Measurements from ENCODE around the gene MYZAP.
"Not testable (repeated sequence)": the region's sequence is repeated elsewhere in the genome, so short reads cannot be mapped to it uniquely, and the experiment has no call there.

Gene MYZAP

DNA sequence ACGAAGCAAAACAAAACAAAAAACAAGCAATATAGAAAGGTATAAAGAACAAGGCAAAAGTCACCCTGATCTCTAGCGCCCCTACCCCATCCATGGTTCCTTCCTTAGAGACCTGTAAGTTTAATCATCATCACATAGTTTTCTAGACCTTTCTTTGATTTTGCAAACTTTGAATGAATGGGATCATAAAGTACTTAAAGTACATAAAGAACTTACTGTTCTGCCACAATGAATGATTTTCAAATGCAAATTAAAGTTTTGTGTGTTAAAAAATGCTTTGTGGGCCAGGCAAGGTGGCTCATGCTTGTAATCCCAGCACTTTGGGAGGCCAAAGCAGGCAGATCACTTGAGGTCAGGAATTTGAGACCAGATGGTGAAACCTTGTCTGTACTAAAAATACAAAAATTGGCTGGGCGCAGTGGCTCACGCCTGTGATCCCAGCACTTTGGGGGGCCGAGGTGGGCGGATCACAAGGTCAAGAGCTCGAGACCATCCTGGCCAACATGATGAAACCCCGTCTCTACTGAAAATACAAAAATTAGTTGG is 24.3 kb downstream of the MYZAP start:
- intact Hi-C loops (cut with DNase I); DNase-seq: not testable (repeated sequence)

DNA sequence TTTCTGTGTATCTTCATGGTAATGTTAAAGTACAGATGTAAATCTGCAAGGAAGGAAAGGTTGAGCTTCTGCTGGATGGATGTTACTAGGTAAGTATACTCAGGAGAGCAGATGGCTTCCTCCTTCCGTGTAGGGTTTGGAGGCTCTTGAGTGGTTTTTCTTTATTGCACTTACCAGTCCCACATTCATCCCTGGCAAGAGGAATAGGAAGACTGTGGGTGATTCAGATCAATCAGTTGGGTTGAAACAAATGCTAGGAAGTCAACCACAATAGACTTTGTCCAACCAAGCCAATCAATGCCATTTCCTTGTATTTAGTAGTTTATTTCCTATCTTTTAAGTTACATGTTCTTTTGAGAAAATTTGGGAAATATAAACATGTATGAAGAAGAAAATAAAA is 26.6 kb downstream of the MYZAP start:
- intact Hi-C loops (cut with DNase I), result no loop called here

DNA sequence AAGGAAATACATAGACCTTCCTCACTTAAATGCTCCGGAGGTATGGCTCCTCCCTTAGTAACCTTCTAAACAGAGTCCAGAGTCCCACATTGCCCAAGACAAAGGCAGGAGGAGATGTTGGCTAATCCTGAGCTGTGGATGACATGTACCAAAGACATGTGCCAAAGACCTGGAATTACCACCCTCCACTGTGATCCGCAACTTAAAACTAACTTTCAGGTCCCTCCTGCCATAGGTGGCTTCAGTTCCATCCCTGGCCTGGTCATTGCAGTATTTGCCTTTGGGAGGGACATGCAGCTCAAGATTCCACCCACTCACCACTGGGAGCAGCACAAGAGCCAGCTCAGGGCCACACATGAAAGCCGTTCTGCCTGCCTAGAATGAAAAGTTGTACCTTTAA is 28.0 kb downstream of the MYZAP start:
- intact Hi-C loops (cut with DNase I), result no loop called here
- DNase-seq, result no peak

More for the DNA sequence above, 26.6 kb downstream of the MYZAP start:
- no peak for DNase-seq

DNA sequence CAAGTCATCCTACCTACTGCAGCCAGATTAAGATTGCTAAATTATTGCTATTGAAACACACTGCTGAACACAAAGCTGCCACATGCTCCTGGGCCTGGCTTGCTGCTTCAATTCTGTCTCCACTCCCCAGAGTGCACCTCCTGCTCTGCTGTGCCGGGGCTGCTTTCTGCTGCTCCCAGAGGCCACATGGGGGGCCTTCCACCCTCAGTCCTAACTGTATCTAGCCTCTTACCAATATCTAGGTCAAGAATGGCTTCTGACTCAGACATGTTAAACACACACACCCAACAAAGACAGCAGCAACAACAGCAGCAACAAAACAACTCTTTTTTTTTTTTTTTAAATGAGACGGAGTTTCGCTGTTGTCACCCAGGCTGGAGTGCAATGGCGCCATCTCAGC is 33.0 kb downstream of the MYZAP start:
- no peak for DNase-seq
- intact Hi-C loops (cut with DNase I), result no loop called here

DNA sequence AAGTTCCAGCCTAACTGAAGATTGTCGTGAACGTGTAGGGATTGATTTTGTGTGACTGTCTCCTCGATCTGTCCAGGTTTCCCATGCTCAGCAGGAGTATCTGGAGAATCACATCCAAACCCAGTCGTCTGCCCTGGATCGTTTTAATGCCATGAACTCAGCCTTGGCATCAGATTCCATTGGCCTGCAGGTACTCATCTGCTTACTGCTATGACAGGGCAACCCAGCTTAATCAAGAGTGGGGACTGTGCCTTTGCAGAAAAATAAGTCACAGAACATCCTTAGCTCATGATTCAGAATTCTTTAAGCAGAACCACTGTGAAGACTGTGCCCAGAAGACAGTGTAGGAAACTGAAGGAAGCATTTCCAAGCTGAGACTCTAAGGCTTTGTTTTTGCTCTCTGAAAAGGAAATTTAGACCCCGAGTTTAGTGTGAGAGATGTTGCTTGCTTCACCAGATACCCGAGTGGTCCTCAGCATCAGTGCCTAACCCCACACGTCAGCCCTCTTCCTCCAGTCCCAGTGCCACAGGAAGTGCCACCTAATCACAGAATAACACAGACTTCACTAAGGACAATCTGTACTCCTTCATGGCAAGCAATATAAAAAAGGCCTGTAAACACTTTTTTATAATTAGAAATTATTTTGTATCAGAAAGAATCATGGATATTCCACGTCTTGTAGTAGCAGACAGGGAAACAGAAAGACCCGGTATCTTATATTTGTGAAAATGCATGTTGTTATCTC is 34.2 kb downstream of the MYZAP start:
- intact Hi-C loops (cut with DNase I), result no loop called here

DNA sequence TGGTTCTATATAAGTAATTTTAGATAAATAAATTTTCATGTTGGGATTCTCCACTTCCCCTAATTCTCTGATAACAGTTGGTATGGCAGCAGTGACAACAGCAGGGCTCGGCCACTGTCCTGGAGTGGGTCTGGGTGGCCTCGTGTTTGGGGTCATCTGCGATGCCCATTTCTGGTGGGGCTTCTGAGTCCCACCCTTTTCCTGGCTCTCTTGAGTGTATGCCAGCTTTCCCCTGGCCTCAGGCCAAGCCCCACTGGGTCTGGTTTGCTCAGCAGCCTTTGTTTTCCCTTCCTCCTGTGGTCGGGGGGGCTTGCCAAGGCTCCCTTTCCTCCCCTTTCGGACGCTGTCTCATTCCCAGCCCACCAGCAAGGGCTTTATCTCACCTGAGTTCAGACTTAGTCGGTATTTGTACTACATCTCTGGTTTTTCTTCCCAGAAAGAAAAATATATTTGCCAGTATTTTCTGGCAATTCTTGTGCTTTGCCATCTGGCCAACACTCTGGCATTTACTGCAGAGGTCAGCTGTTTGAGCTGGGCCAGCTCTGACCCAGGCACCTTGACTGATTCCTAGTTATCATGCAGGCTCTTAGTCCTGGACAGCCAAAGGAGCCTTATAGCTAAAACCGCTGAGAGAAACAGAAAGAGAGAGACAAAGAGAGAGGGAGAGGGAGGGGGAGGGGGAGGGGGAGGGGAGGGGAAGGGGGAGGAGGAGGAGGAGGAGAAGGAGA is 35.2 kb downstream of the MYZAP start:
- no peak for DNase-seq
- intact Hi-C loops (cut with DNase I), result no loop called here

More for the DNA sequence above, 34.2 kb downstream of the MYZAP start:
- no peak for DNase-seq

DNA sequence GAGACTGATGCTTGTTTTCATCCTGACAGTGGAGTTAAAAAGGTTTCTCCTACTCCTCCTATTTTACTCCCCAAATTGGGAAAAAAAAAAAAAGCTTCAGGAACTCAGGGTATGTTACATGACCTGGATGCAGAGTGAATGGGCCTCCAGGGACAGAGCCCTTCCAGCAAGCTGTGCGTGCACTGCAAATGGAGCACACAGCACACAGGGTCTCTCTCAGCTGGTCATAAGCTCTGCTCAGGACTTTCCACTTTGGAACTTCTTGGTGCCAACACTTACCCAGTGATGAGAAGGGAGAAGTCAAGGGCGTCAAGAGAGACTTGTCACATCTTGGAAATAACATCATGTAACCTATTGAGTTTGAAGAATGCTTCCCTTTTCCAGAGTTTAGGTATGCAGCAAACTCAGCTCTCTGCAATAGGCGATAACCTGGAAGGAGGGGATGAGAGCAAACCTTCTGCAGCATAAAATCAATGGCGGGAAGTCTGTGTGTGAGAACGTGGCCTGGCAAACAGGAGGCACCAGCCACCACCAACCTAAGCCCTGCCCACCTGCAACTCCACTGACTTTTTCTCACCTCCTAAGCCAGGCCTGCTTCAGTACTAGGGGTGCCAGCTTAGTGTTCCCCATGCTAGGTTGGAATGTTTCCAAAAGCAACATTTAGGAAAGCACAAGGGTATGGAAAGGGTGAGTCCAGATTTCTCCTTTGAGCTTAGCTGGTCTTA is 39.8 kb downstream of the MYZAP start:
- intact Hi-C loops (cut with DNase I), result no loop called here
- DNase-seq, result no peak

DNA sequence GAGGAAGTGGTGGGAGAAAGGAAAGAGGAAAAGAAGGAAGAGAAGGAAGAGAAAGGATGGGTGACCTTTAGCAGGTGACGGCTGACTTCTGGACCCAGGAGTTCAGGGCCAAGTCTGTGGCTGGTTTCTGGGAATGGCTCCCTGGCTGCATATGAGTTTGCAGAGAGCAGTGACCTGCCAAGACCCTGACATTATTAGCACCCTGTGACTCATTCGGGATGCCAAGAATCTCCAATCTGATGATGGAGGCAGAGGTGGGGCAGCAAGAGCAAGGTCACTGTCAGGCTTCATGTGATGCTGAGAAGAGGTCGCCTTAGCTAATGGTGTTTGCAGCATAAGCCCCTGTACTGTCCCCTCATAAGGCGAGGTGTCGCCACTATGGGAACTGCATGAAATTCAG is 42.6 kb downstream of the MYZAP start:
- intact Hi-C loops (cut with DNase I), result no loop called here
- no peak for DNase-seq

DNA sequence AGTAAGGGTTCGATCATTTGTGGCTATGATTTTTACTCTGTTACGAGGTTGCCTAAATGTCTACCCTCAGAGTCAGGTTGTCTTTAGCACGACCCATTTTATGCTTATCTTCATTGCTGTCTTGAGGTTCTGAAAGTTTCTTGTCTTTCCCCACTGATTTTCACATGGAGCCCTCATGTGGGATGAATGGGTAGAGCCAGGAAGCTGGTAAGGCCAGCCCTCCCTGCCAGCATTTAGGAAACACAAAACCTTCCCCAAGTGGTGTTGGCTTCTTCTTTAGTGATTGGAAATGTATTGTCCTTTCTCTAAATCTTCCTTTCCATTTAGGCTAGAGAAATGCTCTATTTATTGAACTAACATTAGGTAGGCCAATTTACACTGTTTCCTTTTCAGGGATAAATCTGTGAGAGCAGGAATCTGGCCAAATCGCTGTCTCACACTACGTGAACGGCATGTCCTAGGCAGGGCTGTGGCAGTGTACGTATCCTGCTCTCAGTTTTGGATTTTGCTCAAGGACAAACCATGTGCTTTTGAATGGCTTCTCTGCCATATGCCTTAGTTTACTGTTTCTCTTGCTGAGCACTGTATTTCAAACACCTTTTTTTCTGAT is 43.7 kb downstream of the MYZAP start:
- DNase-seq, result no peak
- intact Hi-C loops (cut with DNase I), result loop anchor here (5.0 kb wide), 1 partner anchor 73 kb away; no protein-coding TSS in a partner anchor

DNA sequence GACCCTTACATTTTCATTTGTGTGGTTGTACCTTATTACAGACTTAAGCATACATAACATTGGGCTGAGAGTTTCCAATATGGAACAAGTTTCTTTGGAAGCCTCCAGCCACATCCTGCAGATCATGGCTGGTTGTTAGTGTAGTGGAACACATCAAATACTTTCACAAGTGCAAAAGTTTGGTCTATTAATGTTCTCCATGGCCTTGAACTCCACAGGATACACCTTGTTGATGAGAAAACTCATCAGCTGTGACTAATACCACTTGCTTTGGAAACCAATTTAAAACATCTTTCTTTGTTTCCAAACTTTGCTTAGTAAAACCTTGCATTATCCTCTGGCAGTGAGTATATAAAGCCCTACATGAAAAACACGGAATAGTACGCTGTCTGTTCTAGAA is 46.1 kb downstream of the MYZAP start:
- intact Hi-C loops (cut with DNase I), result loop anchor here (5.0 kb wide), 1 partner anchor 76 kb away; no protein-coding TSS in a partner anchor
- DNase-seq, result no peak

DNA sequence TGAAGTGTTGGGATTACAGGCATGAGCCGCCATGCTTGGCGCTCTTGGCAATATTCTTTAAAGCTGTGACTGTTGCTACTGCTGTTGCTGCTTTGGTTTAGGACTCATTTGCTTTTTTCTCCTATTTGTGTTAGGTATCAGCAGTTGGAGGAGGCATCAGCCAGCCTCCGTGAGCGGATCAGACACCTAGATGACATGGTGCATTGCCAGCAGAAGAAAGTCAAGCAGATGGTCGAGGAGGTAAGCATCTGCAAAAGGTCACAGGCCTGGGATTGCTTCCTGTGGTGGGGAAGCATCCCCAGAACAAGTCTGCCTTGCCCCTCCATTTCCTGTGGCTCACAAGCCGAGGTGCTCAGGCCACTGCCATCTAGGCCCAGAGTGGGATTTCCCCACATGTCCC is 47.6 kb downstream of the MYZAP start:
- DNase-seq, result peak in 1 of 10 donors; percentile 70
- intact Hi-C loops (cut with DNase I), result loop anchor here (5.0 kb wide), 1 partner anchor 77 kb away; no protein-coding TSS in a partner anchor

DNA sequence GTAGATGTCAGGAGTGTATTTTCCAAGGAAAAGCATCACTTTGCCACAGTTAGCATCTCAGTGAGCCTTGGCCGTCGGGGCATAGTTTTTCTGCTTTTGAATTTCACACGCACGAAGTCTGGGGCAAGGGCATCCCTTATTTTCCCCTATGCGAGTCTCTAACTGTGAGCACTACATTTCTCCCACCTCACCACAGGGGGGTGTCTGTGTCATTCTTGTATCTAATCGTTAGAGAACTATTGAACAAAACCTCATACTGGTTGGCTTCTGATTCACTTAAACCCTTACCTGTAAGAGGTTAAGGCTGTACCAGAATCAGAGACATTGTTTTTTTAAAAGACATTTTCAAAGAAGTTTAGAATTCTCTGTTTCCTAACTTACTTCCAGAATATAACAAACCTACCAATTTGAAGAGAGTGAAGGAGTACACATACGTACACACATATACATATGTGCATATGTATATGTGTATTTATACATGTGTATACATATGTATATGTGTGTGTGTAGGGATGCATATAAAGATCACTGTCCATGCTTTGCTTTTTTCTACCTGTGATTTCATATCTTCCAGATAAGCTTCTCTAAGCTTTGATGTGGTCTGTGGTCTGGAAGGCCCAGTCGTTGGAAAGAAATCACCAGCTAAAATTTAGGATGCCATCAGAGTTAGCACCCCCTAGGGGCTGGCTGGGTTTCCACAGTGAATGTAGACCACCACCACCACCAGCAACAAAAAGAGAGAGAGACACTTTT is 49.4 kb downstream of the MYZAP start:
- intact Hi-C loops (cut with DNase I), result no loop called here
- peak in 3 of 10 donors; percentile 20 to 53 (median 27) for DNase-seq

DNA sequence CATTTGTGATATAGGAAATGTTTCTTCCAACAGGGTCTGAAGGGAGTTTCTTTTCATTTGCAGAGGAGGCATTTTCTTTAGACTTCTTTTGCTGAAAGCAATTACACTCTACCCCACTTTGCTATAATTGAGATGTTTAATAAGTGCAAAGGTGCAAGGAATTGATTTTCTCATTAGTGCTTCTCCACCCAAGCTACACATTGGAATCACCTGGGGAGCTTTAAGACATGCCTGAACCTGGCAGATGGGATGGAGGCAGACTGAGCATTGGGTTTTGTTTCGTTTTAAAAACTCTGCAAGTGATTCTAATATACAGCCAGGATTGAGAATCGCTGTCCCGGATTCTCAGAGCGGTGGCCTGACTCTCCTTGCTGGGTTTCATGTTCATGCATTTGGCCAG is 52.1 kb downstream of the MYZAP start:
- intact Hi-C loops (cut with DNase I), result no loop called here
- DNase-seq, result no peak

DNA sequence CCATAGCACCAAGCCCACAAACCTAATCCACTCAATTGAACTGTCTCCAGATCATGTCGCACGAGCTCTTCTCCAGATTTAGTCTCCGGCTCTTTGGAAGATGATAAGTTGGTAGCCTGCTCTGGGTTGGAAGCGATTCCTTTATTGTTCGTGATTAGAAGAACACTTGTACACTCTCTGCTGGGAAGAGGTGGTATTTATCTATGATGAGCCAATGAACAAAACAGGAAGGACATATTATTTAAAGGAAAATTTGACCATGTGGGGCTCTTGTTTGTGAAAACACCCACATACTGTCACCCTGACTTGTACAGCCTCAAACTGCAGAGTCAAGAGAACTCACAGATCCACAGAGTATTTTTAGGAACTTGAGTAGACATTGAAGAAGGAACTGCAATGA is 54.4 kb downstream of the MYZAP start:
- intact Hi-C loops (cut with DNase I), result no loop called here
- no peak for DNase-seq

DNA sequence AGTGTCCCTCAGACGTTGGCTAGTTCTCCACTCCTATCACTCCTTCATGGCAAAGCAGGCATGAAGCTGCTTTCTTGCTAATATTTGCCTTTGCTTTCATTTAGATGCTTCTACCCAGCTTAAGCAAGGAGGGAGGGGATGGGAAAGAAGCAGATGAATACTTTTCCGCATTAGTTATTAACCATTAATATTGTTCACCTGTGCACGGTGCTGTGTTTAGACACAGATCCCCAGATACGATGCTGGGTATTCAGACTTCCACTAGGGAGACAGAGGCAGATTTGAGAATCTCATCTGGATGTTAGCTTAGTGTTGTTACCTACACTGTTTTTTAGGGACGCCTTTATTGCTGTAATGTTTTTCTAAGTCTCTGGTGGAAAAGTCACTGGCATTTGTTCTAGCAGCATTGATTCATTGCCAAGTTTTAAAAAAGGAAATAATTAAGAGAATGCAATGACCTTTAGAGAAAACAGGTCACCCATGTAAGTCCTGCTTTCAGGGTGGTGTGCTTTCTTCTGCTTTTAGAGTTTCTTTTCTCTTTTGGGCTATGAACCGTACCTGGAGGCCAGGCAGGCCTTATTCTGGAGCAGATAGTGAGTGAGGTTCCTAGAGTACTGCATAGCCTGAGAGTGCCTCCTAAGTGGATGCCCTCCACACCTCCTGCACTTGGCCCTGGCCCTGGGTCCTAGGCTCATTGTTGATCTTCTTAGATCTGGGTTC is 55.5 kb downstream of the MYZAP start:
- intact Hi-C loops (cut with DNase I), result no loop called here
- peak in 1 of 10 donors; percentile 59 for DNase-seq

DNA sequence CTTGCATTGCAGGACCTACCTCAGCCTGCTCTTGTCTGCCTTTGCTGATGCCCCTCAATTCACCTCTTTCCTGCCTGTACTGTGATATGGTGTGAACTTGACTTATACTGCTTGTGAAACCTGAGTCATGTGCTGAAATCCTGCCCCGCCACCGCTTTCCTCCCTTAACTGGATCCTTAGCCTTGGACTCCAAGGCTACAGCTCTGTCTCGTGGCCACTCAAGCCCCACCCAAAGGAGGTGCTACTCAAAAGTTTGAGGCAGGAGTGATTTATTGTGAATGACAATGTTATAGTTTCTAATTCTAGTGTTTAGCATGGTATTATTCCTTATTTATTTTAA is 56.1 kb downstream of the MYZAP start:
- DNase-seq, result no peak
- intact Hi-C loops (cut with DNase I), result no loop called here

DNA sequence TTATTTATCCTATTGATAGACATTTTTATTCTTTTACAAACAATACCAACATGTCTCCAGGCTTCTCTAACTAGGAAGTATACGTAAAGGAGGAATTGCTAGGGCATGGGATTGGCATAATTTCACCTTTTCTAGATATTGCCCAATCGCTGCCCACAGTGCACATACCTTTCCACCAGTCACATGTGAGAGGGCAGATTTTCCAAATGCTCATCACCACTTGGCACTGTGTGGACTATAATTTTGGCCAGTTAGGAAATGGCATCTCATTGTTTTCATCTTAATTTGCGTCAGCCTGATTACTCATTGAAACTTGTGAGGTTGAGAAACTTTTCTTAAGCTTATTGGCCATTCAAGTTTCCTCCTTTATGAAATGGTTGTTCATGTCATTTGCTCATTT is 57.4 kb downstream of the MYZAP start:
- intact Hi-C loops (cut with DNase I), result no loop called here
- no peak for DNase-seq

DNA sequence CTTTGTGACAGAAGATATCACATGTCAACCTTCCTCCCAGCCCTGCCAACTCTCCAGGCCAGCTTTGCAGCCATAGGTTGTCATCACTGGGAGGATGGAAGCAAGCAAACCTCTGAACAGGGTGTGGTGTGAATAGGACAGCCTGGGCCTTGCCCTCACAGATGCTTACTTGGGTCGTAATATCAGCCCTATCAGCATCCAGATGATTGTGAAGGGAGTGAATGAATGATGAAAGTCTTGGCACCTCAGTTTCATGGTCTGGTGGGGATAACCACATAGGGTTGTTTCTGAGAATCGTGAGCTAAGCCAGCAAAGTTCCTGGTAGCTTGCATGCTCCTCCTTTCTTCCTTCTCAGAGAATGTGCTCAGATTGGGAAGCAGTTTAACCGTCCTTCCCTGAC is 59.7 kb downstream of the MYZAP start:
- no peak for DNase-seq
- intact Hi-C loops (cut with DNase I), result loop anchor here (10.0 kb wide), 1 partner anchor 93 kb away; no protein-coding TSS in a partner anchor

DNA sequence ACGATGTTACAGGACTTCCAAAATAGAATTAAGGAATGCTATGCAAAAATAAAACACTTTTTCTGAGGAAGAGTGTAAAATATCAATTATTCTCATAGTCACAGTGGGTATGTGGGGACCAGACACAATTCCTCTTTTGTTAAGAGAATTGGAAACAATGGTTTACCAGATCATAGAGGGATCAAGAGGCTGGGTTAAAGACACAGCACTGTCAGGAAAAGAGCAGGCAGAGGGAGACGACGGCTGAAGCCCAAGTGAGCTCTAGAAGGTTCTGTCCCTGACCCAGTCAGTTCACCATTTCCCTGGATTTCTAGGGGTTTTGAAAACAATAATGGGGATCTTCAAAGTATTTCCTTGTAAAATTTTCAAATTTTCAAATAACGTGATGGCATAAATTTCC is 60.8 kb downstream of the MYZAP start:
- peak in 2 of 10 donors; percentile 35 to 43 for DNase-seq
- intact Hi-C loops (cut with DNase I), result loop anchor here (10.0 kb wide), 1 partner anchor 92 kb away; no protein-coding TSS in a partner anchor

All from posterior cingulate gyrus (tissue), 11 donors.